ENCODE data around the gene RFPL3.

- TF ChIP-seq POLR2AphosphoS5 (IDR thresholded peaks at IDR 0.05) (no peak), CTCF (IDR thresholded peaks at IDR 0.05) (no peak), POLR2A (IDR thresholded peaks at IDR 0.05) (no peak)
Observed at GRCh38 chr22:32324505-32325415, 32.9 kb upstream of the RFPL3 start.
